ENCODE measurements around the gene GON7. TPM values are rescaled to one million over a fixed set of nuclear protein-coding genes. Genes with fewer than 3 reads are reported as not detected.

GON7 gene
- total and polyA plus RNA-seq, 2 of the 8 experiments (the other 6 are each of a cell fraction or from before 2014, with no cell fraction given) = 3.8 to 9.9 TPM

GRCh38 chr14:93239869-93240677, 33.2 kb upstream of the GON7 start (continued):
- TF ChIP-seq, protein P1, sequence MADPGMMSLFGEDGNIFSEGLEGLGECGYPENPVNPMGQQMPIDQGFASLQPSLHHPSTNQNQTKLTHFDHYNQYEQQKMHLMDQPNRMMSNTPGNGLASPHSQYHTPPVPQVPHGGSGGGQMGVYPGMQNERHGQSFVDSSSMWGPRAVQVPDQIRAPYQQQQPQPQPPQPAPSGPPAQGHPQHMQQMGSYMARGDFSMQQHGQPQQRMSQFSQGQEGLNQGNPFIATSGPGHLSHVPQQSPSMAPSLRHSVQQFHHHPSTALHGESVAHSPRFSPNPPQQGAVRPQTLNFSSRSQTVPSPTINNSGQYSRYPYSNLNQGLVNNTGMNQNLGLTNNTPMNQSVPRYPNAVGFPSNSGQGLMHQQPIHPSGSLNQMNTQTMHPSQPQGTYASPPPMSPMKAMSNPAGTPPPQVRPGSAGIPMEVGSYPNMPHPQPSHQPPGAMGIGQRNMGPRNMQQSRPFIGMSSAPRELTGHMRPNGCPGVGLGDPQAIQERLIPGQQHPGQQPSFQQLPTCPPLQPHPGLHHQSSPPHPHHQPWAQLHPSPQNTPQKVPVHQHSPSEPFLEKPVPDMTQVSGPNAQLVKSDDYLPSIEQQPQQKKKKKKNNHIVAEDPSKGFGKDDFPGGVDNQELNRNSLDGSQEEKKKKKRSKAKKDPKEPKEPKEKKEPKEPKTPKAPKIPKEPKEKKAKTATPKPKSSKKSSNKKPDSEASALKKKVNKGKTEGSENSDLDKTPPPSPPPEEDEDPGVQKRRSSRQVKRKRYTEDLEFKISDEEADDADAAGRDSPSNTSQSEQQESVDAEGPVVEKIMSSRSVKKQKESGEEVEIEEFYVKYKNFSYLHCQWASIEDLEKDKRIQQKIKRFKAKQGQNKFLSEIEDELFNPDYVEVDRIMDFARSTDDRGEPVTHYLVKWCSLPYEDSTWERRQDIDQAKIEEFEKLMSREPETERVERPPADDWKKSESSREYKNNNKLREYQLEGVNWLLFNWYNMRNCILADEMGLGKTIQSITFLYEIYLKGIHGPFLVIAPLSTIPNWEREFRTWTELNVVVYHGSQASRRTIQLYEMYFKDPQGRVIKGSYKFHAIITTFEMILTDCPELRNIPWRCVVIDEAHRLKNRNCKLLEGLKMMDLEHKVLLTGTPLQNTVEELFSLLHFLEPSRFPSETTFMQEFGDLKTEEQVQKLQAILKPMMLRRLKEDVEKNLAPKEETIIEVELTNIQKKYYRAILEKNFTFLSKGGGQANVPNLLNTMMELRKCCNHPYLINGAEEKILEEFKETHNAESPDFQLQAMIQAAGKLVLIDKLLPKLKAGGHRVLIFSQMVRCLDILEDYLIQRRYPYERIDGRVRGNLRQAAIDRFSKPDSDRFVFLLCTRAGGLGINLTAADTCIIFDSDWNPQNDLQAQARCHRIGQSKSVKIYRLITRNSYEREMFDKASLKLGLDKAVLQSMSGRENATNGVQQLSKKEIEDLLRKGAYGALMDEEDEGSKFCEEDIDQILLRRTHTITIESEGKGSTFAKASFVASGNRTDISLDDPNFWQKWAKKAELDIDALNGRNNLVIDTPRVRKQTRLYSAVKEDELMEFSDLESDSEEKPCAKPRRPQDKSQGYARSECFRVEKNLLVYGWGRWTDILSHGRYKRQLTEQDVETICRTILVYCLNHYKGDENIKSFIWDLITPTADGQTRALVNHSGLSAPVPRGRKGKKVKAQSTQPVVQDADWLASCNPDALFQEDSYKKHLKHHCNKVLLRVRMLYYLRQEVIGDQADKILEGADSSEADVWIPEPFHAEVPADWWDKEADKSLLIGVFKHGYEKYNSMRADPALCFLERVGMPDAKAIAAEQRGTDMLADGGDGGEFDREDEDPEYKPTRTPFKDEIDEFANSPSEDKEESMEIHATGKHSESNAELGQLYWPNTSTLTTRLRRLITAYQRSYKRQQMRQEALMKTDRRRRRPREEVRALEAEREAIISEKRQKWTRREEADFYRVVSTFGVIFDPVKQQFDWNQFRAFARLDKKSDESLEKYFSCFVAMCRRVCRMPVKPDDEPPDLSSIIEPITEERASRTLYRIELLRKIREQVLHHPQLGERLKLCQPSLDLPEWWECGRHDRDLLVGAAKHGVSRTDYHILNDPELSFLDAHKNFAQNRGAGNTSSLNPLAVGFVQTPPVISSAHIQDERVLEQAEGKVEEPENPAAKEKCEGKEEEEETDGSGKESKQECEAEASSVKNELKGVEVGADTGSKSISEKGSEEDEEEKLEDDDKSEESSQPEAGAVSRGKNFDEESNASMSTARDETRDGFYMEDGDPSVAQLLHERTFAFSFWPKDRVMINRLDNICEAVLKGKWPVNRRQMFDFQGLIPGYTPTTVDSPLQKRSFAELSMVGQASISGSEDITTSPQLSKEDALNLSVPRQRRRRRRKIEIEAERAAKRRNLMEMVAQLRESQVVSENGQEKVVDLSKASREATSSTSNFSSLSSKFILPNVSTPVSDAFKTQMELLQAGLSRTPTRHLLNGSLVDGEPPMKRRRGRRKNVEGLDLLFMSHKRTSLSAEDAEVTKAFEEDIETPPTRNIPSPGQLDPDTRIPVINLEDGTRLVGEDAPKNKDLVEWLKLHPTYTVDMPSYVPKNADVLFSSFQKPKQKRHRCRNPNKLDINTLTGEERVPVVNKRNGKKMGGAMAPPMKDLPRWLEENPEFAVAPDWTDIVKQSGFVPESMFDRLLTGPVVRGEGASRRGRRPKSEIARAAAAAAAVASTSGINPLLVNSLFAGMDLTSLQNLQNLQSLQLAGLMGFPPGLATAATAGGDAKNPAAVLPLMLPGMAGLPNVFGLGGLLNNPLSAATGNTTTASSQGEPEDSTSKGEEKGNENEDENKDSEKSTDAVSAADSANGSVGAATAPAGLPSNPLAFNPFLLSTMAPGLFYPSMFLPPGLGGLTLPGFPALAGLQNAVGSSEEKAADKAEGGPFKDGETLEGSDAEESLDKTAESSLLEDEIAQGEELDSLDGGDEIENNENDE (IDR thresholded peaks at IDR 0.05; ENCODE audit: insufficient replicate concordance, low read length) = no peak
- no peak for TF ChIP-seq HDAC6 (IDR thresholded peaks at IDR 0.05; ENCODE audit: low read depth, low read length)
- TF ChIP-seq POLR2A (IDR thresholded peaks at IDR 0.05; ENCODE audit: control extremely low read depth in 1 of 2, low read depth in 2 of 2, low read length in 2 of 2) = no peak
- no peak for TF ChIP-seq CEBPB (IDR thresholded peaks at IDR 0.05; ENCODE audit: low read depth, low read length)
